Skeletal muscle satellite cell (primary cell): ENCODE results near the gene CLEC4G.

Source experiments
- H3K27me3 ChIP-seq: 2 replicates; pipeline ENCODE4 v1.7.0; 2013; ENCODE audit warnings: low read length; ENCODE audit not compliant: control insufficient read depth, insufficient read depth
- H3K36me3 ChIP-seq: 2 replicates; pipeline ENCODE4 v1.7.0; 2013; ENCODE audit warnings: mild to moderate bottlenecking, control low read depth, low read length; ENCODE audit not compliant: insufficient read depth
- H3K4me1 ChIP-seq: 2 replicates; pipeline ENCODE4 v1.7.0; 2013; ENCODE audit warnings: low read length; ENCODE audit not compliant: control insufficient read depth, insufficient read depth
- H3K4me2 ChIP-seq: 2 replicates; pipeline ENCODE4 v1.7.0; 2013; ENCODE audit warnings: mild to moderate bottlenecking, low read length
- H3K4me3 ChIP-seq: 2 replicates; pipeline ENCODE4 v1.7.0; 2013; ENCODE audit warnings: low read length
- H3K9ac ChIP-seq: 2 replicates; pipeline ENCODE4 v1.7.0; 2013; ENCODE audit warnings: mild to moderate bottlenecking, low read depth, low read length, moderate library complexity
- H3K9me3 ChIP-seq: replicated peaks from 2 replicates; pipeline ENCODE4 v1.7.0; 2013; ENCODE audit warnings: mild to moderate bottlenecking, control low read depth, low read length

CLEC4G gene

GRCh38 chr19:7734220-7735203, 2.6 kb upstream of the CLEC4G start:
- Histone ChIP-seq H3K9ac (no peak overlapping the region), H3K4me2 (no peak overlapping the region), H3K4me3 (no peak overlapping the region), H3K27me3 (peaks cover 35% of the 10 kb centered on the region), H3K4me1 (no peaks in the 10 kb centered on the region), H3K9me3 (no peaks in the 10 kb centered on the region), H3K36me3 (no peaks in the 10 kb centered on the region)

- no peak overlapping the region for H3K4me3 ChIP-seq
- H3K4me1 ChIP-seq = no peaks in the 10 kb centered on the region
- H3K27me3 ChIP-seq = peaks cover 46% of the 10 kb centered on the region
- H3K36me3 ChIP-seq = no peaks in the 10 kb centered on the region
- H3K4me2 ChIP-seq = no peak overlapping the region
- no peak overlapping the region for H3K9ac ChIP-seq
- no peaks in the 10 kb centered on the region for H3K9me3 ChIP-seq
Measured at GRCh38 chr19:7733376-7733775, 1.5 kb upstream of the CLEC4G start.

- H3K4me1 ChIP-seq = no peaks in the 10 kb centered on the region
- peaks cover 57% of the 10 kb centered on the region for H3K27me3 ChIP-seq
- no peak overlapping the region for H3K4me2 ChIP-seq
- no peaks in the 10 kb centered on the region for H3K36me3 ChIP-seq
- no peaks in the 10 kb centered on the region for H3K9me3 ChIP-seq
- H3K9ac ChIP-seq = no peak overlapping the region
- no peak overlapping the region for H3K4me3 ChIP-seq
Measured at GRCh38 chr19:7731615-7732014, 295 bp downstream of the CLEC4G start.

- H3K4me2 ChIP-seq = no peak overlapping the region
- no peak overlapping the region for H3K4me3 ChIP-seq
- H3K9me3 ChIP-seq = no peaks in the 10 kb centered on the region
- H3K27me3 ChIP-seq = peaks cover 55% of the 10 kb centered on the region
- no peaks in the 10 kb centered on the region for H3K4me1 ChIP-seq
- no peaks in the 10 kb centered on the region for H3K36me3 ChIP-seq
- no peak overlapping the region for H3K9ac ChIP-seq
Measured at GRCh38 chr19:7731218-7731595, 703 bp downstream of the CLEC4G start.

GRCh38 chr19:7730286-7731217, 1.4 kb downstream of the CLEC4G start:
- H3K4me3 ChIP-seq = no peak overlapping the region

GRCh38 chr19:7729831-7730285, 2.1 kb downstream of the CLEC4G start:
- no peaks in the 10 kb centered on the region for H3K36me3 ChIP-seq
- H3K27me3 ChIP-seq = peaks cover 52% of the 10 kb centered on the region
- no peak overlapping the region for H3K4me3 ChIP-seq
- no peak overlapping the region for H3K4me2 ChIP-seq
- H3K9me3 ChIP-seq = no peaks in the 10 kb centered on the region
- H3K4me1 ChIP-seq = no peaks in the 10 kb centered on the region
- H3K9ac ChIP-seq = no peak overlapping the region

More at GRCh38 chr19:7730286-7731217, 1.4 kb downstream of the CLEC4G start:
- H3K27me3 ChIP-seq = peaks cover 52% of the 10 kb centered on the region
- H3K36me3 ChIP-seq = no peaks in the 10 kb centered on the region
- no peak overlapping the region for H3K9ac ChIP-seq
- no peaks in the 10 kb centered on the region for H3K9me3 ChIP-seq
- no peak overlapping the region for H3K4me2 ChIP-seq
- no peaks in the 10 kb centered on the region for H3K4me1 ChIP-seq

GRCh38 chr19:7729211-7729610, 2.7 kb downstream of the CLEC4G start:
- no peak overlapping the region for H3K9ac ChIP-seq
- no peak overlapping the region for H3K4me3 ChIP-seq
- H3K27me3 ChIP-seq = peaks cover 51% of the 10 kb centered on the region
- H3K4me1 ChIP-seq = no peaks in the 10 kb centered on the region
- H3K36me3 ChIP-seq = no peaks in the 10 kb centered on the region
- no peaks in the 10 kb centered on the region for H3K9me3 ChIP-seq
- H3K4me2 ChIP-seq = no peak overlapping the region

- no peak overlapping the region for H3K4me2 ChIP-seq
- no peak overlapping the region for H3K9ac ChIP-seq
- H3K27me3 ChIP-seq = peaks cover 35% of the 10 kb centered on the region
- no peak overlapping the region for H3K4me3 ChIP-seq
- no peaks in the 10 kb centered on the region for H3K9me3 ChIP-seq
- no peaks in the 10 kb centered on the region for H3K4me1 ChIP-seq
- H3K36me3 ChIP-seq = no peaks in the 10 kb centered on the region
Measured at GRCh38 chr19:7725791-7726190, 6.1 kb downstream of the CLEC4G start.

- H3K9ac ChIP-seq = no peak overlapping the region
- H3K4me1 ChIP-seq = no peaks in the 10 kb centered on the region
- H3K36me3 ChIP-seq = no peaks in the 10 kb centered on the region
- H3K27me3 ChIP-seq = peaks cover 6% of the 10 kb centered on the region
- no peaks in the 10 kb centered on the region for H3K9me3 ChIP-seq
- H3K4me3 ChIP-seq = no peak overlapping the region
- no peak overlapping the region for H3K4me2 ChIP-seq
Measured at GRCh38 chr19:7722231-7722651, 9.7 kb downstream of the CLEC4G start.

GRCh38 chr19:7720351-7720750, 11.6 kb downstream of the CLEC4G start:
- no peak overlapping the region for H3K4me2 ChIP-seq
- H3K27me3 ChIP-seq = peaks cover 5% of the 10 kb centered on the region
- H3K36me3 ChIP-seq = no peaks in the 10 kb centered on the region
- H3K4me3 ChIP-seq = no peak overlapping the region
- H3K4me1 ChIP-seq = no peaks in the 10 kb centered on the region
- H3K9ac ChIP-seq = no peak overlapping the region
- H3K9me3 ChIP-seq = peaks cover 3% of the 10 kb centered on the region

- no peak overlapping the region for H3K4me3 ChIP-seq
- H3K36me3 ChIP-seq = no peaks in the 10 kb centered on the region
Measured at GRCh38 chr19:7718668-7719067, 13.2 kb downstream of the CLEC4G start.

More at GRCh38 chr19:7718668-7719067, 13.2 kb downstream of the CLEC4G start:
- H3K4me1 ChIP-seq = no peaks in the 10 kb centered on the region
- H3K27me3 ChIP-seq = peaks cover 2% of the 10 kb centered on the region
- H3K9me3 ChIP-seq = peaks cover 3% of the 10 kb centered on the region
- H3K9ac ChIP-seq = no peak overlapping the region
- no peak overlapping the region for H3K4me2 ChIP-seq
